Neuronal stem cell (in vitro differentiated cells): ENCODE measurements around the gene UPP1.
"Not testable (repeated sequence)": the region's sequence is repeated elsewhere in the genome, so short reads cannot be mapped to it uniquely, and the experiment has no call there.

Experiments used
- DNase-seq: peaks from one replicate; pipeline ENCODE4 v3.0.0-alpha.2; 2013; ENCODE audit warnings: low spot score
- H2AFZ ChIP-seq: one replicate; pipeline ENCODE4 v1.6.1; 2013; ENCODE audit warnings: mild to moderate bottlenecking, low read length, inconsistent platforms
- H2AK5ac ChIP-seq: 2 replicates; pipeline ENCODE4 v1.6.1; 2013; ENCODE audit warnings: low read depth, mild to moderate bottlenecking, inconsistent platforms, low read length, moderate library complexity, mixed read lengths
- H2BK120ac ChIP-seq: 2 replicates; pipeline ENCODE4 v1.6.1; 2013; ENCODE audit warnings: low read depth, mild to moderate bottlenecking, inconsistent platforms, low read length, moderate library complexity, mixed read lengths
- H2BK12ac ChIP-seq: one replicate; pipeline ENCODE4 v1.6.1; 2013; ENCODE audit warnings: low read length, inconsistent platforms
- H2BK15ac ChIP-seq: 2 replicates; pipeline ENCODE4 v1.6.1; 2013; ENCODE audit warnings: mild to moderate bottlenecking, low read length, inconsistent platforms, mixed read lengths
- H2BK5ac ChIP-seq: one replicate; pipeline ENCODE4 v1.6.1; 2013; ENCODE audit warnings: inconsistent platforms, mild to moderate bottlenecking, low read length, moderate library complexity
- H3K14ac ChIP-seq: one replicate; pipeline ENCODE4 v1.6.1; 2013; ENCODE audit warnings: low read length, inconsistent platforms
- H3K18ac ChIP-seq: 2 replicates; pipeline ENCODE4 v1.6.1; 2013; ENCODE audit warnings: low read length, inconsistent platforms
- H3K23ac ChIP-seq: 2 replicates; pipeline ENCODE4 v1.6.1; 2013; ENCODE audit warnings: low read depth, mild to moderate bottlenecking, mixed read lengths, low read length, inconsistent platforms; ENCODE audit not compliant: poor library complexity
- H3K27ac ChIP-seq: replicated peaks from 3 replicates; pipeline ENCODE4 v1.5.1; 2013; ENCODE audit warnings: low read length, inconsistent platforms
- H3K27me3 ChIP-seq, 3 experiments: 2 replicates each; pipeline ENCODE4 v1.6.1; 2013; ENCODE audit warnings: low read length in 3 of 3, mild to moderate bottlenecking in 2 of 3, inconsistent platforms in 1 of 3, low read depth in 1 of 3, mixed read lengths in 1 of 3, moderate library complexity in 1 of 3; ENCODE audit not compliant: control insufficient read depth in 3 of 3, insufficient read depth in 3 of 3
- H3K36me3 ChIP-seq, 2 donors: replicated peaks in 1 of 2; 2 replicates each; pipeline ENCODE4 v1.6.1; 2013; ENCODE audit warnings: low read length in 2 of 2; ENCODE audit not compliant: control insufficient read depth in 2 of 2, insufficient read depth in 2 of 2
- H3K4ac ChIP-seq: 2 replicates; pipeline ENCODE4 v1.6.1; 2013; ENCODE audit warnings: inconsistent platforms, mild to moderate bottlenecking, low read length, moderate library complexity
- H3K4me1 ChIP-seq, 2 donors: 1 replicate in 1 of 2; 2 replicates in 1 of 2; pipeline ENCODE4 v1.6.1; 2013; ENCODE audit warnings: low read length in 2 of 2, low read depth in 1 of 2; ENCODE audit not compliant: control insufficient read depth in 2 of 2, insufficient read depth in 1 of 2
- H3K4me2 ChIP-seq: one replicate; pipeline ENCODE4 v1.6.1; 2013; ENCODE audit warnings: mild to moderate bottlenecking, low read length, inconsistent platforms; ENCODE audit not compliant: insufficient read depth, poor library complexity, severe bottlenecking
- H3K4me3 ChIP-seq, 2 donors: 2 replicates each; pipeline ENCODE4 v1.5.1; 2013; ENCODE audit warnings: low read length in 2 of 2, mild to moderate bottlenecking in 2 of 2, inconsistent platforms in 1 of 2, moderate library complexity in 1 of 2
- H3K79me1 ChIP-seq: one replicate; pipeline ENCODE4 v1.6.1; 2013; ENCODE audit warnings: low read depth, mild to moderate bottlenecking, inconsistent platforms, low read length, moderate library complexity
- H3K9ac ChIP-seq: one replicate; pipeline ENCODE4 v1.6.1; 2013; ENCODE audit warnings: mild to moderate bottlenecking, low read depth, low read length, inconsistent platforms; ENCODE audit not compliant: poor library complexity
- H3K9me3 ChIP-seq, 2 donors: replicated peaks in 1 of 2; 2 replicates each; pipeline versions ENCODE3 to v1.6.1; 2013; ENCODE audit warnings: low read length in 2 of 2, mild to moderate bottlenecking in 2 of 2, inconsistent platforms in 1 of 2, low read depth in 1 of 2, mixed read lengths in 1 of 2, moderate library complexity in 1 of 2; ENCODE audit not compliant: control insufficient read depth in 2 of 2, insufficient read depth in 1 of 2
- H4K8ac ChIP-seq: one replicate; pipeline ENCODE4 v1.6.1; 2013; ENCODE audit warnings: low read depth, mild to moderate bottlenecking, inconsistent platforms, low read length, moderate library complexity
- H4K91ac ChIP-seq: one replicate; pipeline ENCODE4 v1.6.1; 2013; ENCODE audit warnings: low read length, low read depth, mild to moderate bottlenecking, inconsistent platforms; ENCODE audit not compliant: poor library complexity
- WGBS, 2 donors: extraction: QIAGEN DNeasy Blood & Tissue Kit; methylation state at CpG; one replicate each; pipeline ENCODE4 v1.1.7; 2013; ENCODE audit warnings: missing lambda C conversion rate in 2 of 2, mixed read lengths in 1 of 2; ENCODE audit not compliant: insufficient read length in 2 of 2, insufficient replicate concordance in 1 of 2; ENCODE audit errors: extremely low coverage in 2 of 2; 5-methylcytosine and 5-hydroxymethylcytosine counted together

Gene UPP1

GRCh38 chr7:48144291-48144768, 55.3 kb downstream of the UPP1 start:
- Histone ChIP-seq H3K36me3 (no peaks in the 10 kb centered on the region), H3K27ac (no peak overlapping the region), H3K14ac (no peak overlapping the region), H2BK120ac (no peak overlapping the region), H4K8ac (no peak overlapping the region), H3K79me1 (no peaks in the 10 kb centered on the region), H3K9ac (no peak overlapping the region), H3K4me1 (no peaks in the 10 kb centered on the region), H3K18ac (no peak overlapping the region), H2BK12ac (no peak overlapping the region), H3K4me3 (no peak overlapping the region), H3K4me2 (no peak overlapping the region), H2BK15ac (no peak overlapping the region), H2AFZ (no peak overlapping the region), H4K91ac (no peak overlapping the region), H3K23ac (no peak overlapping the region), H2BK5ac (no peak overlapping the region), H3K4ac (no peak overlapping the region), H3K9me3 (no peaks in the 10 kb centered on the region), H3K27me3 (no peaks in the 10 kb centered on the region), H2AK5ac (no peak overlapping the region)
- WGBS, 2 donors = no CpG with 5 or more reads among the region's 4 CpGs
- no peak for DNase-seq

- Histone ChIP-seq H3K4me2 (no peak overlapping the region), H3K79me1 (no peaks in the 10 kb centered on the region), H2BK5ac (no peak overlapping the region), H3K9ac (no peak overlapping the region), H3K36me3 (no peaks in the 10 kb centered on the region), H2AFZ (peak overlapping the region; percentile 5), H3K4me3 (no peak overlapping the region), H3K27me3 (peaks cover 0 to 5% (median 0%) of the 10 kb centered on the region in 3 experiments), H4K91ac (no peak overlapping the region), H3K27ac (no peak overlapping the region), H2BK15ac (no peak overlapping the region), H3K9me3 (no peaks in the 10 kb centered on the region), H3K14ac (no peak overlapping the region), H4K8ac (no peak overlapping the region), H3K4me1 (no peaks in the 10 kb centered on the region), H2AK5ac (no peak overlapping the region), H3K23ac (no peak overlapping the region), H3K4ac (no peak overlapping the region), H2BK120ac (no peak overlapping the region), H3K18ac (no peak overlapping the region), H2BK12ac (no peak overlapping the region)
- no CpG with 5 or more reads among the region's 4 CpGs for WGBS, 2 donors
- no peak for DNase-seq
Observed at GRCh38 chr7:48147078-48147591, 58.1 kb downstream of the UPP1 start.

- DNase-seq, H3K36me3 ChIP-seq, H2BK5ac ChIP-seq, H3K4me1 ChIP-seq, H3K9ac ChIP-seq, H3K14ac ChIP-seq, H3K23ac ChIP-seq, H3K27ac ChIP-seq, H2AK5ac ChIP-seq, H2BK120ac ChIP-seq, H2BK15ac ChIP-seq, H4K8ac ChIP-seq, H3K79me1 ChIP-seq, H3K4me2 ChIP-seq, H3K9me3 ChIP-seq, H2BK12ac ChIP-seq, H3K27me3 ChIP-seq, H3K4ac ChIP-seq, H3K18ac ChIP-seq, H3K4me3 ChIP-seq, H4K91ac ChIP-seq: not testable (repeated sequence)
- no CpG with 5 or more reads among the region's 7 CpGs for WGBS, 2 donors
- peak overlapping the region; percentile 5 for H2AFZ ChIP-seq
Observed at GRCh38 chr7:48147690-48148089, 58.6 kb downstream of the UPP1 start.

- Histone ChIP-seq H4K8ac (no peak overlapping the region), H3K36me3 (no peaks in the 10 kb centered on the region), H3K27me3 (peaks cover 0 to 5% (median 0%) of the 10 kb centered on the region in 3 experiments), H3K9me3 (no peaks in the 10 kb centered on the region), H3K4me3 (no peak overlapping the region), H2AFZ (no peak overlapping the region), H3K27ac (no peak overlapping the region), H3K79me1 (no peaks in the 10 kb centered on the region), H3K4me2 (no peak overlapping the region), H2BK5ac (no peak overlapping the region), H3K9ac (no peak overlapping the region), H3K4me1 (no peaks in the 10 kb centered on the region), H2AK5ac (no peak overlapping the region), H3K18ac (no peak overlapping the region), H3K4ac (no peak overlapping the region), H2BK12ac (no peak overlapping the region), H3K23ac (no peak overlapping the region), H3K14ac (no peak overlapping the region), H4K91ac (no peak overlapping the region), H2BK120ac (no peak overlapping the region), H2BK15ac (no peak overlapping the region)
- DNase-seq = no peak
- WGBS, 2 donors = no CpG with 5 or more reads among the region's 2 CpGs
Observed at GRCh38 chr7:48148311-48148710, 59.2 kb downstream of the UPP1 start.
